Ascending aorta (tissue), 2 donors: ENCODE measurements around the gene PRMT1. TPM values are rescaled to one million over a fixed set of nuclear protein-coding genes. Genes with fewer than 3 reads are reported as not detected.
"Not testable (repeated sequence)": the region's sequence is repeated elsewhere in the genome, so short reads cannot be mapped to it uniquely, and the experiment has no call there.

Experiments
- DNase-seq, 2 donors: peaks; one replicate each; pipeline ENCODE4 v3.0.0-alpha.2; 2019; ENCODE audit warnings: low spot score in 2 of 2
- H3K27ac ChIP-seq, 2 donors: fragments of 200-600 bp; sonication (generic); one replicate each; pipeline ENCODE4 v1.5.1; 2016 to 2017; ENCODE audit warnings: mild to moderate bottlenecking in 1 of 2
- H3K27me3 ChIP-seq: fragments of 200-600 bp; sonication (generic); one replicate; pipeline ENCODE4 v1.5.1; 2017
- H3K36me3 ChIP-seq, 2 donors: fragments of 200-600 bp; sonication (generic); one replicate each; pipeline ENCODE4 v1.5.1; 2016
- H3K4me1 ChIP-seq, 2 donors: fragments of 200-600 bp; sonication (generic); one replicate each; pipeline ENCODE4 v1.5.1; 2016 to 2017; ENCODE audit warnings: mild to moderate bottlenecking in 1 of 2
- H3K4me3 ChIP-seq, 2 donors: fragments of 200-600 bp; sonication (generic); one replicate each; pipeline ENCODE4 v1.5.1; 2016 to 2017; ENCODE audit warnings: mild to moderate bottlenecking in 1 of 2
- H3K9me3 ChIP-seq, 2 donors: fragments of 200-600 bp; sonication (generic); one replicate each; pipeline ENCODE4 v1.5.1; 2016
- CTCF ChIP-seq, 3 experiments: fragments of 200-600 bp in 2 of 3; fragments of 450-650 bp in 1 of 3; sonication (generic) in 2 of 3; IDR thresholded peaks; one replicate each; pipeline ENCODE4 v1.5.1; 2016 to 2019; ENCODE audit warnings: antibody characterized with exemption in 3 of 3, mild to moderate bottlenecking in 1 of 3, moderate library complexity in 1 of 3
- intact Hi-C: fragments of 100-400 bp; cut with DNase I; formaldehyde crosslinking; loops from one replicate; pipeline ENCODE4 v1.15.1; 2023
- total RNA-seq: library from RNA; depleted of rRNA; stranded (reverse); fragments of >200 nt; gene quantifications from one replicate; pipeline ENCODE4 v1.1.0, GENCODE V29; 2016

Gene PRMT1
- total RNA-seq, 1 donor from 2014 or later, result 271 TPM

- TF ChIP-seq CTCF (IDR thresholded peaks at IDR 0.05), result no peak
Measured at GRCh38 chr19:49718991-49719390, 41.9 kb downstream of the PRMT1 start.

GRCh38 chr19:49719420-49719819 lies 42.3 kb downstream of the PRMT1 start:
- H3K4me1 ChIP-seq, H3K27ac ChIP-seq, H3K27me3 ChIP-seq, H3K36me3 ChIP-seq, H3K4me3 ChIP-seq, DNase-seq, H3K9me3 ChIP-seq, intact Hi-C loops: not testable (repeated sequence)

More at GRCh38 chr19:49718991-49719390, 41.9 kb downstream of the PRMT1 start:
- H3K4me3 ChIP-seq, result no peak overlapping the region
- H3K27ac ChIP-seq, result no peak overlapping the region
- no peaks in the 10 kb centered on the region for H3K4me1 ChIP-seq
- no peaks in the 10 kb centered on the region for H3K27me3 ChIP-seq
- intact Hi-C loops, result no loop called here
- no peaks in the 10 kb centered on the region for H3K36me3 ChIP-seq
- H3K9me3 ChIP-seq, result no peaks in the 10 kb centered on the region
- DNase-seq, result no peak

DNA sequence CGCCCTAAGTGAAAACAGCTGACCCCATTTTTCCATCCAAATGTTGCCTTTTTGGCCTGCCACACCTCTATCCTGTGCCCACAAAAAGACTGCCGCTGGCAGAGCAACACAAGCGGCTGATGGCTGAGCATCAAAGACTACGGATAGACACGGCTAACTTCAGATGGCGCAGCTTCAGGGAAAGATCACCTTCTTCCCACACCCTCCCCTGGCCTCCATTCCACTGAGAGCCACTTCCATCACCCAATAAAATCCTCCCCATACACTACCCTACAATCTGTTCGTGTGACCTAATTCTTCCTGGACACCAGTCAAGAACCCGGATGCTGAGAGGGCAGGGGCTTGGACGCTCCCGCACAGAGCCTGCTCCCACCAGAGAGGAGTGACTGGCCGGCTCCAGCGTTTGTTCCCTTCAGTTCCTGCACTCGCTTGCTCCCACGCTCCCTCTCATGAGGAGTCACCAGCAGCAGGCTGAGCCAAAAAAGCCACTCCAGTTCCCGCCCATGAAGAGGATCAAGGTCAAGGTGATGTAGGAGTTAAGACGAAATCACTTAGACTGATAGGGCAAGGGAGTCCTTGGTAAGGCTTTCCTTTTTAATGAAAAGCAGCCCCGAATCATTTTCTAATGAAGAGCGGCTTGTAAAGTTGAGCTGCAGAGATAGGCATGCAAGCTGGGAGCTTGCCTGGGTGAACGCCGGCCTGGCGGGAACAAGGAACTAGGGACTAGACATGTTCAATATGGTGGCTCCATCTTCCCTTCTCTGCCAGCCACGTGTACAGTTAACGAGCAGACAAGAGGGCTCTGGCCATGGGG lies 50.4 kb downstream of the PRMT1 start:
- no peak overlapping the region for H3K27ac ChIP-seq
- no peak for DNase-seq
- intact Hi-C loops, result no loop called here

GRCh38 chr19:49730166-49730565 lies 53.1 kb downstream of the PRMT1 start:
- no peak for DNase-seq
- Histone ChIP-seq H3K27ac (no peak overlapping the region), H3K4me3 (no peak overlapping the region), H3K27me3 (no peaks in the 10 kb centered on the region), H3K9me3 (no peaks in the 10 kb centered on the region), H3K36me3 (no peaks in the 10 kb centered on the region), H3K4me1 (peaks cover 0 to 6% of the 10 kb centered on the region in 2 donors)
- intact Hi-C loops, result no loop called here
- no peak for TF ChIP-seq CTCF (IDR thresholded peaks at IDR 0.05)

More for the DNA sequence above, 50.4 kb downstream of the PRMT1 start:
- H3K36me3 ChIP-seq, result no peaks in the 10 kb centered on the region
- peaks cover 0 to 6% of the 10 kb centered on the region in 2 donors for H3K4me1 ChIP-seq
- no peak for TF ChIP-seq CTCF (IDR thresholded peaks at IDR 0.05)
- H3K4me3 ChIP-seq, result no peak overlapping the region
- H3K27me3 ChIP-seq, result no peaks in the 10 kb centered on the region
- H3K9me3 ChIP-seq, result no peaks in the 10 kb centered on the region

Other genes with a start within 250 kb of the PRMT1 start
- 15.4 TPM for gene SLC17A7, start 235.7 kb upstream of the PRMT1 start, total RNA-seq
- gene PIH1D1, start 225.5 kb upstream of the PRMT1 start, total RNA-seq, result 177 TPM
- 27.9 TPM for gene ALDH16A1, start 224.0 kb upstream of the PRMT1 start, total RNA-seq
- 37.3 TPM for gene FLT3LG, start 203.1 kb upstream of the PRMT1 start, total RNA-seq
- 2,737 TPM for gene RPL13A, start 189.7 kb upstream of the PRMT1 start, total RNA-seq
- gene RPS11, start 180.8 kb upstream of the PRMT1 start, total RNA-seq, result 3,554 TPM
- gene FCGRT, start 164.6 kb upstream of the PRMT1 start, total RNA-seq, result 264 TPM
- 116 TPM for gene RCN3, start 149.3 kb upstream of the PRMT1 start, total RNA-seq
- 85.3 TPM for gene NOSIP, start 96.7 kb upstream of the PRMT1 start, total RNA-seq
- not detected for gene PRRG2, start 96.0 kb upstream of the PRMT1 start, total RNA-seq
- 23.6 TPM for gene PRR12, start 86.1 kb upstream of the PRMT1 start, total RNA-seq
- 161 TPM for gene RRAS, start 37.1 kb upstream of the PRMT1 start, total RNA-seq
- gene SCAF1, start 35.1 kb upstream of the PRMT1 start, total RNA-seq, result 72.2 TPM
- 75.9 TPM for gene IRF3, start 11.4 kb upstream of the PRMT1 start, total RNA-seq
- 0.64 TPM for gene BCL2L12, start 11.3 kb upstream of the PRMT1 start, total RNA-seq
- 9.8 TPM for gene ADM5, start 12.3 kb downstream of the PRMT1 start, total RNA-seq
- gene CPT1C, start 13.8 kb downstream of the PRMT1 start, total RNA-seq, result 12.3 TPM
- gene TSKS, start 86.0 kb downstream of the PRMT1 start, total RNA-seq, result not detected
- 249 TPM for gene AP2A1, start 89.7 kb downstream of the PRMT1 start, total RNA-seq
- gene FUZ, start 136.0 kb downstream of the PRMT1 start, total RNA-seq, result 22.1 TPM
- 54.0 TPM for gene MED25, start 141.0 kb downstream of the PRMT1 start, total RNA-seq
- gene PTOV1, start 173.9 kb downstream of the PRMT1 start, total RNA-seq, result 163 TPM
- 46.3 TPM for gene PNKP, start 190.3 kb downstream of the PRMT1 start, total RNA-seq
- 12.8 TPM for gene AKT1S1, start 200.1 kb downstream of the PRMT1 start, total RNA-seq
- gene TBC1D17, start 200.4 kb downstream of the PRMT1 start, total RNA-seq, result 44.6 TPM
- gene IL4I1, start 219.6 kb downstream of the PRMT1 start, total RNA-seq, result 0.96 TPM